ENCODE measurements around the gene IL18RAP.

Gene IL18RAP

GRCh38 chr2:102422910-102423309 lies at the start of gene IL18RAP:
Gene IL18RAP, plus strand, starts transcription at chr2:102423160. Its CDS starts 118 bp downstream, at chr2:102423278.
- DNase-seq: no peak

- no peak for DNase-seq
These were observed 46.8 kb upstream of the IL18RAP start for GRCh38 chr2:102376052-102376591.

- no peak for DNase-seq
These were observed 39.2 kb upstream of the IL18RAP start for GRCh38 chr2:102383722-102384121.

GRCh38 chr2:102385522-102385921 lies 37.4 kb upstream of the IL18RAP start:
- DNase-seq: no peak

GRCh38 chr2:102386004-102386403 lies 37.0 kb upstream of the IL18RAP start:
- DNase-seq: no peak

- DNase-seq: no peak
These were observed 36.0 kb upstream of the IL18RAP start for GRCh38 chr2:102386867-102387541.

GRCh38 chr2:102387763-102388546 lies 35.0 kb upstream of the IL18RAP start:
- no peak for DNase-seq

- DNase-seq: no peak
These were observed 31.4 kb upstream of the IL18RAP start for GRCh38 chr2:102391565-102391964.

GRCh38 chr2:102392096-102392495 lies 30.9 kb upstream of the IL18RAP start:
- DNase-seq: no peak

- DNase-seq: no peak
These were observed 30.0 kb upstream of the IL18RAP start for GRCh38 chr2:102392942-102393341.

GRCh38 chr2:102396012-102396411 lies 26.9 kb upstream of the IL18RAP start:
- no peak for DNase-seq

- no peak for DNase-seq
These were observed 25.8 kb upstream of the IL18RAP start for GRCh38 chr2:102397209-102397608.

- no peak for DNase-seq
These were observed 23.3 kb upstream of the IL18RAP start for GRCh38 chr2:102399499-102400141.

- no peak for DNase-seq
These were observed 21.5 kb upstream of the IL18RAP start for GRCh38 chr2:102401456-102401855.

GRCh38 chr2:102401865-102402264 lies 21.1 kb upstream of the IL18RAP start:
- DNase-seq: no peak

- no peak for DNase-seq
These were observed 12.0 kb upstream of the IL18RAP start for GRCh38 chr2:102410952-102411351.

- DNase-seq: no peak
These were observed 10.8 kb upstream of the IL18RAP start for GRCh38 chr2:102412199-102412598.

- no peak for DNase-seq
These were observed 5.0 kb upstream of the IL18RAP start for GRCh38 chr2:102417946-102418345.

- no peak for DNase-seq
These were observed 4.5 kb upstream of the IL18RAP start for GRCh38 chr2:102418421-102418961.

GRCh38 chr2:102420290-102420689 lies 2.7 kb upstream of the IL18RAP start:
- no peak for DNase-seq

GRCh38 chr2:102421890-102422759 lies 835 bp upstream of the IL18RAP start:
- DNase-seq: no peak

- DNase-seq: no peak
These were observed 408 bp downstream of the IL18RAP start for GRCh38 chr2:102423368-102423767.
